Measurements from ENCODE around the gene EPHA8.

EPHA8 gene

DNA sequence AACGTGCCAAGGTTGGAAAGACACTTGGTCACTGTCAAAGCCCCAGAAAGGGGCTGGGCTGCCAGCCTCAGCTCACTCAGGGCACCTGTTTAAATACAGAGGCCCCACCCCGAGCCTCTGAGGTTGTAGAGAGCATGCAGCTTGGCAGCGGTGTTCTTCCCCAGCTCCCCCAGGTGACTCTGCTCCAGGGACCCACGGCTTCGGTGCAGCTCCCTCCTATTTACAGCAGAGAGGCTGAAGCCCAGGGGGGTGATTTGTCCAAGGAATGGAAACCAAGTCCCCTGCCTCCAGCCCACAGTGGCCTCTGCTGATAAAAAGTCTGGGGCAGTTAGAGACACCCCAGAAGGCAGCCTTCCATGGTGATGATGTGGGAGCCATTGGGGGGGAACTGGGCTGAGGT lies 64.0 kb downstream of the EPHA8 start:
- no peak overlapping the region for H3K4me3 ChIP-seq (ENCODE audit: low read depth, low read length)
- TF ChIP-seq, protein P1, sequence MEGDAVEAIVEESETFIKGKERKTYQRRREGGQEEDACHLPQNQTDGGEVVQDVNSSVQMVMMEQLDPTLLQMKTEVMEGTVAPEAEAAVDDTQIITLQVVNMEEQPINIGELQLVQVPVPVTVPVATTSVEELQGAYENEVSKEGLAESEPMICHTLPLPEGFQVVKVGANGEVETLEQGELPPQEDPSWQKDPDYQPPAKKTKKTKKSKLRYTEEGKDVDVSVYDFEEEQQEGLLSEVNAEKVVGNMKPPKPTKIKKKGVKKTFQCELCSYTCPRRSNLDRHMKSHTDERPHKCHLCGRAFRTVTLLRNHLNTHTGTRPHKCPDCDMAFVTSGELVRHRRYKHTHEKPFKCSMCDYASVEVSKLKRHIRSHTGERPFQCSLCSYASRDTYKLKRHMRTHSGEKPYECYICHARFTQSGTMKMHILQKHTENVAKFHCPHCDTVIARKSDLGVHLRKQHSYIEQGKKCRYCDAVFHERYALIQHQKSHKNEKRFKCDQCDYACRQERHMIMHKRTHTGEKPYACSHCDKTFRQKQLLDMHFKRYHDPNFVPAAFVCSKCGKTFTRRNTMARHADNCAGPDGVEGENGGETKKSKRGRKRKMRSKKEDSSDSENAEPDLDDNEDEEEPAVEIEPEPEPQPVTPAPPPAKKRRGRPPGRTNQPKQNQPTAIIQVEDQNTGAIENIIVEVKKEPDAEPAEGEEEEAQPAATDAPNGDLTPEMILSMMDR (IDR thresholded peaks at IDR 0.05; ENCODE audit: low read depth, low read length), result no peak

DNA sequence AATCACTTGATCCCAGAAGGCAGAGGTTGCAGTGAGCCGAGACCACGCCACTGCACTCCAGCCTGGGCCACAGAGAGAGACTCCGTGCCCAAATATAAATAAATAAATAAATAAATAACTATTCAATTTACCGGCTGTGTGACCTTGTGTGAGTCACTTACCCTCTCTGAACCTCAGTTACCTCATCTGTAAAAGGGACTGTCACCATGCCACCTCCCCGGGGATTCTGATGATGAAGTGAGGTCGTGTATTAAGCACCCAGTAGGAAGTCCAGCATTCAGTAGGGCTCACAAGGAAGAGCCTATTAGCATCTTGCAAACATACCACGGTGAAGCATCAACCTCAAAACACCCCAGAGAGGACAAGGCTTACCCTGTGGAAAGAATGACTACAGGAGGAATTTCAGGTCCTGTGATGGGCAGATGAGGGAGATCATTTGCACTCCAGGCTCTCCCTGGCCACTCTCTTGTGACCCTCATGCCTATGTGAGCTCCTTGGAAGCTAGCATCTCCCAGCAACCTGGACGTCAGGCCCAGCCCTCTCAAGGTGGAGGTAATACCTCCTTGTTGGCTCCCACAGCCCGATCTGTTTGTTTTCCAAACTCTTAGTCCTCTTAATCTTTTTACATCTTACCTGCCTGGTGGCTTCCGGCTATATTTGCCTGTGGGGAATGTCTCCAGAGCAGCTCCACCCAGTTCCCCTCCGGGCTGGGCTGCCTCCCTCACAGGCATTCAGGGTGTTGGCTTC lies 65.6 kb downstream of the EPHA8 start:
- TF ChIP-seq, protein P1 (IDR thresholded peaks at IDR 0.05; ENCODE audit: low read depth, low read length), result no peak
- H3K4me3 ChIP-seq (ENCODE audit: low read depth, low read length), result no peak overlapping the region

DNA sequence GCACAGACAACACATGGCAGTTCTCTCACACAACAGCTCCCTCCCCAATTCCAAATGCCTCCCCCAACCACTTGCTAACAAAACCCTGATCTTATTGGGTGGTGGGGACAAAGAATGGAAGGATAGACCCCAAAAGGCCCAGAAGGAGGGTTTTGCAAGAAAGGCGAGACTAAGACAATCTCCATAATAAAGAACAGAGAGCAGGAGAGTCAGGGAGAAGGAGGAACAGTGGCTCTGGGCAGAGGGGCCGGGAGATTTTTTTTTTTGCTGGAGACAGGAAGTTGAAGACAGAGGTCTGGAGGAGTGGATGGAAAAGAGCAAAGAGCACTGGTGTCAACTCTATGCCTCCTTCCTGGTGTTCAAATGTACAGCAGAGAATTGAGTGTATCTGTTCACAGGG lies 66.6 kb downstream of the EPHA8 start:
- no peak overlapping the region for H3K4me3 ChIP-seq (ENCODE audit: low read depth, low read length)
- TF ChIP-seq, protein P1 (IDR thresholded peaks at IDR 0.05; ENCODE audit: low read depth, low read length), result no peak

DNA sequence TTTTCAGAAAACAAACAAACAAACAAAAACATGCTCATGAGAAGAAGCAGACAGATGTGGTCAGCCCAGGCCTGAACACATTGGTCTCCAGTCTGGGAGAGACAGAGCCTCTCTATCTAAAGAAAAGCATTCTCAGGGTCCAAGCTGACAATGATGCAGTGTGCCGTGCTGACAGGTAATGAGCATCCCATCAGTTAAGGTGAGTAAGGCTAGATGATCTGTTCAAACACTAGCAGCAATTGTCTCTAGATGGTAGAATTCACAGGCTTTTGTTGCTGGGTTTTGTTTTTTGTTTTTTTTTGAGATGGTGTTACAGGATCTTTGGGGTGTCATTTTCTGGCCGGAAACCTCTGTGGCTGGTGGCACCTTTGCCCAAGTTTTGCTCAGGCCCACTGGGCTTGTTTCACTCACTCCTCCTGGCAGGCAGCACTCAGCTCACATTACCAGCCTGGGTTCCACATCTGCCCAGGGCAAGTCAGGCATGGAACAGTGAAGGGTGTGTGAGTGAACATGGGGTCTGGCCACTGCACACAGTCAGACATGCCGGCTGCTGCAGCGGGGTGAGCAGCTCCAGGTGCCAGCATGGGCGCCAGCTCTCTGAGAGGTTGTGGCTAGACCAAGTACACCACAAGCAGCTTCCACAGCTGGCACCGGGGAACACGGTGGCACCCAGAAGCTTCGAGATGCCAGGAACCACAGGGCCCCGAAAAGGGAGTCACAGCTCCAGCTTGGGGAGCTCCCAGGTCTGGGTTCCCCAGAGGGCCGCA lies 70.6 kb downstream of the EPHA8 start:
- TF ChIP-seq, protein P1 (IDR thresholded peaks at IDR 0.05; ENCODE audit: low read depth, low read length), result no peak
- no peak overlapping the region for H3K4me3 ChIP-seq (ENCODE audit: low read depth, low read length)

DNA sequence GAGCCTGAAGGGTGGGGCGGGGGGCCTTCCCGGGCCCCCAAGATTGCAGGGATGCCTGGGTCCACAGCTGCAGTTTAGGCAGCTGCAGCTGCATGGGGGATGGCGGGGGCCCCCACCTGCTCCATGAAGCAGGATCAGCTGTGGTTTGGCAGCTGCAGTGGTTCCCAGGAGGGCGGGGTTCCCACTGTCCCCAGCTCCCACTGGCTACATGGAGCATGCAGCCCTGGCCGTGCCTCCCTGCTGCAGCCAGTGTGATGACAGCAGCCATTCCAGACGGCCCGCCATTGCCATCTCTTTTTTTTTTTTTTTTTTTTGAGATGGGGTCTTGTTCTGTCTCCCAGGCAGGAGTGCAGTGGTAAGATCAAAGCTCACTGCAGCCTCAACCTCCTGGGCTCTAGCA lies 72.1 kb downstream of the EPHA8 start:
- TF ChIP-seq, protein P1 (IDR thresholded peaks at IDR 0.05; ENCODE audit: low read depth, low read length), result no peak
- H3K4me3 ChIP-seq (ENCODE audit: low read depth, low read length), result no peak overlapping the region

DNA sequence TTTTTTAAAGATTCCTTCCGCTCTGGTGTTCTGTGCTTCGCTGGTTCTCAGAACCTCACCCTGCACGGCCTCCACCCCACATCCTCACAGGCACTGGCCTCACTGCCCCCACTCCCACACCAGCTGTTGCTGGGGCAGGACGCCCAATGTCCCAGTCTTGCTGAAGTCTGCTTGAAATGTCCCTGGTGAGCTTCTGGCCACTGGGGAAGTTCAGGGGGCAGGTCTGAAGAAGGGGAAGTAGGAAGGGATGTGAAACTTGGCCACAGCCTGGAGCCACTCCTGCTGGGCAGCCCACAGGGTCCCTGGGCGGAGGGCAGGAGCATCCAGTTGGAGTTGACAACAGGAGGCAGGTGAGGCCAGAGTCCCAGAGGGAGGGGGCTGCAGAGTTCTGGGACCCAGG lies 73.1 kb downstream of the EPHA8 start, which contains the start of gene C1QA:
C1QA (plus strand) TSS at position 276 of the 400 bp plus-strand sequence. CDS start 989 bp downstream, outside the sequence.
- TF ChIP-seq, protein P1 (IDR thresholded peaks at IDR 0.05; ENCODE audit: low read depth, low read length), result no peak
- no peak within 1 kb of the TSS for H3K4me3 ChIP-seq (ENCODE audit: low read depth, low read length)

DNA sequence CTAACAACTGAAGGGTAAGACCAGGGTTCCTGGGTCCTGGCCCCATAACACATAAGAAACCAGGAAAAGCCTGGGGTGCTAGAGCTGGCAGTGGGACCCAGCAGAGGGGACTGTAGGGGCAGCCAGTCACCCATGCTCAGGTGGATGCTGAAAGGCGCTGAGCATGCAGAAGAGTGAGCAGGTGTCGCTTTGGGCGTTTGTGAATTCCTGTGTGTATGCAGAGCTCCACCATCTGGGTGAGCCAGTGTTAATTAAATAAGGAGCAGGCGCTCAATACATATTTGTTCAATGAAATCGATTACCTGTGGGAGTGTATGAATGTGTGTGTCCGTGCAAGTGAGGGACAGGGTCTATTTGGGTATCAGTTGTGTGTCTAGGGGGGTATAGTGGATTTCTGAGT lies 73.6 kb downstream of the EPHA8 start:
- no peak overlapping the region for H3K4me3 ChIP-seq (ENCODE audit: low read depth, low read length)
- TF ChIP-seq, protein P1 (IDR thresholded peaks at IDR 0.05; ENCODE audit: low read depth, low read length), result no peak

Data from WI38 (cell line).